HG03521 (cell line): ENCODE results near the gene DLG4.

Experiments used
- ATAC-seq: cut with Tn5 transposase; IDR thresholded peaks from one replicate; pipeline ENCODE4 v1.9.1; 2021; ENCODE audit warnings: mild to moderate bottlenecking, moderate library complexity; ENCODE audit not compliant: unreplicated experiment

The DLG4 gene

DNA sequence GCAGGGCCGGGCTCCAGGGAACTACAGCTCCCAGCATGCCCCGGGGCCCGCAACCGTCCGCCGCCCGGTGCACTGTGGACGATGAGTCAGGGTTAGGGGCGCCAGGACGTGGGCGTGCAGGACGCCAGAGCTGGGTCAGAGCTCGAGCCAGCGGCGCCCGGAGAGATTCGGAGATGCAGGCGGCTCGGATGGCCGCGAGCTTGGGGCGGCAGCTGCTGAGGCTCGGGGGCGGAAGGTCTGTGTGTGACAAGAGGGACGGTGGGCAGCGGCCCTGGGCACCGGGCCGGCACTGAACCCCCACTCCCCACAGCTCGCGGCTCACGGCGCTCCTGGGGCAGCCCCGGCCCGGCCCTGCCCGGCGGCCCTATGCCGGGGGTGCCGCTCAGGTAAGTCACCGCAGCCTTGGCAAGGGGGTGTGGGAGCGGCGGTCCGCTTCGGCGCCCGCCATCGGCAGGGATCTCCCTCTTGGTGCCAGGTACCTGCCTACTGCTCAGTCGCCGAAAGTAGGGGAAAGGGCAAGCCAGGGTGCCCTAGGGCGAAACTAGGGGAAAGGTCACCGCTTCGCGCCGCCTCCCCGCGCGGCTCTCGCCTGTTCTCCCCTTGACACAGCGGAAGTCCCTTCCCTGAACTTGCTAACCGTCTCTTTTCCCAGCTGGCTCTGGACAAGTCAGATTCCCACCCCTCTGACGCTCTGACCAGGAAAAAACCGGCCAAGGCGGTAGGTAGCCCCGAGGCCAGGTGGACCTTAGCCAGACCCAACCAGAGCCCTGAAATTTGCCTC, at the start of gene DLG4, which contains the start of gene ACADVL:
DLG4 (minus strand) TSS at position 25 of the 781 bp plus-strand sequence.
ACADVL (plus strand) TSS at position 127 of the 781 bp plus-strand sequence; CDS start at position 174, 47 bp downstream.
- no peak for ATAC-seq

DNA sequence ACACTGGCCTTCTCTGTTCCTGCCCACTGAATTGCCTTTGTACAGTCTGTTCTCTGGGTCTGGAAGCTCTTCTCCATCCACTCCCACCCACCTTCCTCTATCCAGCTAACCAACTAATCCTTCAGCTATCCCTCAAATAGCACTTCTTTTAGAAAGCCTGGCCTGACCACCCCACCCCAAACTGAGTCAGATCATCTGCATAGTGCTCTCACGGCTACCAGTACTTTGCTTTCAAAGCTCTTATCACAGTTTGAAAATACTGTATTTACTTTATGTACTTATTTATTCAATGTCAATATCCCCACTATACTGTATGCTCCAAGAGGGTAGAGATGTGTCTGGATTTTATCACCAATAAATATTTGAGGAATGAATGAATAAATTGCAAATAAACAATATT, 47.1 kb upstream of the DLG4 start:
- no peak for ATAC-seq

DNA sequence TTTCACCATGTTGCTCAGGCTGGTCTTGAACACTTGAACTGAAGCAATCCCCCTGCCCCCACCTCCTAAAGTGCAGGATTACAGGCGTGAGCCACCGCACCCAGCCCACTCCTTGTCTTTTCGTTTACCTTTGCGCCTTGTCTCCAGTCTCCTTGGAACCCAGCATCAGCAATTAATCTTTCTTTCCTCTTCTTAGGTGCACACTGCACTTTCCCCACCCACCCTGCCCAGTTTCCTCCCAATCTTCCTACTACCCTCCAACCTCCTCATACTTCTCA, 44.1 kb upstream of the DLG4 start:
- no peak for ATAC-seq

DNA sequence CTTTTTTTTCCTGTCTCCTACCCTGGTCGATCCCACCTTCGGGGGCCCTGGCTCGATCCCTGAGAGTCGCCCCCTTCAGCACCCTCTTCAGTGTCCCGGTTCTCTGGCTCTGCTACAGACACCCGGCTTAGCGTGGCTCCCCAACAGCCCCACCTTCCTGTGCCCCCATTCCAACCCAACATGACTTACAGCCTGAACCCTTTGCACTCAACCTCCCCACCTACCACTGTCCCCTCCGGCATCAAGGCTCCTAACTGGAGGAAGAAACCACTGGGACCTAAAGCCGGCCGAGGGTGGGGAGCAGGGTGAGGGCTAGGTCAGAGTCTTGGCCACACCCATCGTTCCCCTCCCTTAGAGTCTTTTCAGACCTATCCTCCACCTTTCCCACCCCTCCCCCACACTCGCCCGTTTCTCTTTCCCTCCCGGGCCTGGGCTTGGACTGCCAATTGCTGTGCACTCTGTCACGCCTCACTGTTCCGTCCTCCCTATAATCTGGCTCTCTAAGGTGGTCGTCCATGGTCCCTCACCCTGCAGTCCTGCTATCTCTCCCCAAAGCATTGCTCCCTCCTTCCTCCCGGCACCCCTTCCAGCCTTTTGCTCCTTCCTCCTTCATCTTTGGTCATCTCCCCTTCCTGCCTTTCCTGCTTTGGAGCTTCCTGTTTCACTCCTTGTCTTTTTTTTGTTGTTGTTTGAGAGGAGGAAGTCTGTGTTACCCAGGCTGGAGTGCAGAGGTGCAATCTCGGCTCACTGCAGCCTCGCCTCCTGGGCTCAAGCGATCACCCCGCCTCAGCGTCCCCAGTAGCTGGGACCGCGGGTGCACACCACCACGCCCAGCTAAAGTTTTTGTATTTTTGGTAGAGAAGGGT, 43.5 kb upstream of the DLG4 start:
- no peak for ATAC-seq

DNA sequence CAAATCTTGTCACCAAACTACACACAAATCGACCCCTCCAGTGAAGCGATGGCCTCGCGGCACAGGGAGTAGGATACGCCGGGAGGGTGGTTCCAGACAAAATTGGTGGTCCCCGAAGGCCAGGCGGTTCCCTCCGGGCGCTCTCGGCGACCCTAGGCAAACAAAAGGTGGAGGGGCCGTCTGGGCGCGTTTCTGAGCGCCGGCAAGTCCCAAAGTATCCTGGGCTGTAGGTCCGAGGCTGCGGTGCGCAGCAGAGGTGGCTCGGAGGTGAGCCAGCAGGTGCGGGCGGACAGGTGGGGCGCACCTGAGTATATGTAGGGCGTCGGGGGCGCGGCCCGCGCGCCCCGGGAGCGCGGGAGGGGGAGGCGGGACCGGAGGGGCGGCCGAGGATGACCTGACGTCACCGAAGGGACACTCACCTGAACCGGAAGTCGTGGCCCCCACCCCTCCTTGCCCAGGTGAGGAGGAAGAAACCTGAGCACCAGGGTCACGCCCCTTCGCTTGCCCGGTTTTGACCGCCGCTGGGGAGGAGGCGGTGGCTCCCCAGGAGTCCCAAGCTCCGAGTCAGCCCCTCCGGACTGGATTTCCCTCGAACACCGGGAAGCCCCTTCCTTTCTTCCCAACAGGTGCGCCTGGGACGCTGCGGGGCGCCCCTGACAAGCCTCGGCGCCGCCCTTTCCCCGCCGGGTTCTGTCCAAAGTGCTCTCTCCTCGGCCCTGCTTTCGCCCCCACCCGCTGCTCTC, 42.7 kb upstream of the DLG4 start, which contains the start of gene CLDN7:
CLDN7 (minus strand) TSS at position 287 of the 743 bp plus-strand sequence. CDS start 435 bp downstream, outside the sequence.
- ATAC-seq = no peak

DNA sequence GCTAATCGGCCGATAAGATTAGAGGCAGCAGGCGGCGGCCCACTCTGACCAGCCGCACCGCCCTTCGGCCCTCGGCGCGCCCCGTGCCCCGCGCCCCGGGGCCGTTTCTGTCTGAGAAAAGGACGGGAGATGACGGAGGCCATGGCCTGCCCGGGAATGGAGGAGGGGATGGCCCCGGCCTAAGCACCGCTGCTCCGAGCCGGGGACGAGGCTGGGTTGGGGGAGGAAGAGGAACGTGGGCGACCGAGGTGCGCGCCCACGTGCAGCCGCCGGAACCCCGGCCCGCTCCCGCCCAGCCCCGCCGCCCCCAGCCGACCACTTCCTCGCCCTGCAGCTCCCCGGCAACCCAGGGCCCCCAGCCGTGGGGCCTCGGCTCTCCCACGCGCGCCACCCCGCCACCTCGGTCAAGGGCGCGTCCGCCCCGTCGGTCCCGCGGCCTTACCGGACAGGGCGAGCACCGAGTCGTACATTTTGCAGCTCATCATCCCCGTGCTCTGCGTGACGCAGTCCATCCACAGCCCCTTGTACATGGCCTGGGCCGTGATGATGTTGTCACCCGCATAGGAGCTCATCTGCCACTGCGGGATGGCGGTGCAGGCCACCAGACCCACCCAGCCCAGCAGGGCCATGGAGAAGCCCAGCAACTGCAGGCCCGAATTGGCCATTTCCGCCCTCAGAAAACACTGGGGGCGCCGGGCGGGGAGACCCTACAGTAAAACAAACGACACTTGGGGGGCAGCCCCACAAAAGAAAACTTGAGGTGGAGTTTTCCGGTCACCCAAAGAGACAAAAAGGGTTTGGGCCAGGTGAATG, 41.9 kb upstream of the DLG4 start:
- ATAC-seq = no peak

DNA sequence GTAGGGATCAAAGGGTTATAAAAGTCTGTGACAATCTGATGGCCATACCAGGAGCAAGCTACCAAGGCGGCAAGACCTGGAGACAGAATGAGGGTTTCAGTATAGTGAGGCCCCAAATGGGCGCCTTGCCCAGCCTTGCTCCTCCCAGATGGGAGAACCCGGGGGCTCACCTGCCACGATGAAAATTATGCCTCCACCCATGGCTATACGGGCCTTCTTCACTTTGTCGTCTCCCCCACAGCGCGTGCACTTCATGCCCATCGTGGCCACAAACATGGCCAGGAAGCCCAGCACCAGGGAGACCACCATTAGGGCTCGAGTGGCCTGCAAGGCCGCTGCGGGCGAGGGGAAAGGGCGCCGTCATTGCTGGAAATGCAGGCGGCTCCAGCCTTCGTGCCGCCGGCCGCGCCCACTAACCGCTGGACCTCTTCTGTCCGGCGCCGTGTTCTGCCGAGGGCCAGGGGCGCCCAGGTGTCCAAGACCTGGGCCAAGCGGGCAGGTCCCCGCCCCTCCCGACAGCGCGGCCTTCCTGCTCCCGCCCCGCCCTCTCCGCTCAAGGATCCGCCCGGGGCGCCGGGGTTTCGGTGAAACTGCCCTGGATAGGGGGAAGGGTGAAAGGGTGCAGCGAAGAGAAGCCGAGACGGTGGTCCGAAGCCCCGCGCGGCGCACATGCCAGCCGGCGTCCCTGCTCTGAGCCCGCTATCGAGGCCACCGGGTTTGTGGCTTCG, 41.2 kb upstream of the DLG4 start:
- ATAC-seq = no peak

DNA sequence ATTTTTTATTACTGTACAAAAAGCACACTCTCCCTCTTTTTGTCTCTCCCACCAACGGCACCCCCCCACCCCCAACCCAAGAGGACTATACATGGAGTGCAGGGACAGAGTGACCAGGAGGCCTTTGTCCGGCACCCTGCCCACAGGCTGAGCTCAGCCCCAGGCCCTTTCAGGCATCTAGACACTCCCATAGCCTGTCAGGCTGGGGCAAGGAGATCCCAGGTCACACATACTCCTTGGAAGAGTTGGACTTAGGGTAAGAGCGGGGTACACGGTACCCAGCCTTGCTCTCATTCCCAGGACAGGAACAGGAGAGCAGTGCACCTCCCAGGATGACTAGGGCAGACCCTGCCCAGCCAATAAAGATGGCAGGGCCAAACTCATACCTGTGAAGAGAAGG, 40.5 kb upstream of the DLG4 start:
- ATAC-seq = no peak

DNA sequence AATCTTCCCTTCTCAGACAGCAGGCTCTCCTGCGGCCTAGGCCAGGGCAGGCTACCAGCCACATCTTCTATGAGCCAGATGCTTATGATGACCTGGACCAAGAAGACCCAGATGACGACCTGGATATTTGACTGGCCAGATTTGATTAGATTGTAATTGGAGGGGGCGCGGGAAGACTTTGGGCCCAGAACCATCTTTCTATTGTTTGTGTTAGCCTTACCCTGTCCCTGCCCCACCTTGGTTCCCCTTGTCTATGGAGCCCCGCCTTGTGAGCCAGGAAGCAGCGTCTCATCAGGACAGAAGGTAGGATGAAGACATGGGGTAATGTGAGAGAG, 39.9 kb upstream of the DLG4 start:
- no peak for ATAC-seq

DNA sequence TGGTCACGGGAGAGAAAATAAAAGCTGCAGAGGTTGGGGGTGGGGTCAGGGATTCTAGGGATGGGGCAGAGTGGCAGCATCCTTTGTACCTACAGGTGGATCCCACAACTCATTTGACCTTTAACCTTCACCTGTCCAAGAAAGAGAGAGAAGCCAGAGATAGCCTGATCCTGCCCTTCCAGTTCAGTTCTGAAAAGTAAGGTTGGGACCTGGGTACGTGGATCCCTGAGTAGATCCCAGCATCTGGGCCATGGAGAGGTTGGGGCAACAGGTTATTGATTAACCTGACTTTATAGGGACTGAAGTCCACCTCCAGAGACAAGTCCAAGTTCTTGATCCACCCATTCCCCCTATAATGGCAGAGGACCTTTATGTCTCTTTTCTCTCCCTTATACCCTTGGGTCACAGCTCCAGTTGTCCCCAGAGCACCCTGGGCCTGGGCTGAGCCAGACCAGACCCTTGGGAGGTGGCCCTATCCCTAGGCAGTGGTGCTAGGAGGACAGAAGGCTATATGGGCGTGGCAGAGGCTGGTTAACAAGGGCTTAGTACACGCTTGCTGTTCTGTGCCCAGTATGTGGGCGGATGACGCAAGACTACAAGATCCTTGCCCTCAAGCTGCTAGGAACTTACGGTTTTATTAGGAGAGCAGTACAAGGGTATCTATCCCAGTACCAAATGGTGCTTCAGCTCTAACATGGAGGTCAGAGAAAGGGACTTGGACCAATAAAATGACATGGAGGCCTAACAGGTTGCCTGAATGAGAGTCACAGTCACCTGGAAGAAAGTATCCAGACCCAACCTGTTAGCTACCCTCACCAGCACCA, 39.3 kb upstream of the DLG4 start:
- no peak for ATAC-seq

DNA sequence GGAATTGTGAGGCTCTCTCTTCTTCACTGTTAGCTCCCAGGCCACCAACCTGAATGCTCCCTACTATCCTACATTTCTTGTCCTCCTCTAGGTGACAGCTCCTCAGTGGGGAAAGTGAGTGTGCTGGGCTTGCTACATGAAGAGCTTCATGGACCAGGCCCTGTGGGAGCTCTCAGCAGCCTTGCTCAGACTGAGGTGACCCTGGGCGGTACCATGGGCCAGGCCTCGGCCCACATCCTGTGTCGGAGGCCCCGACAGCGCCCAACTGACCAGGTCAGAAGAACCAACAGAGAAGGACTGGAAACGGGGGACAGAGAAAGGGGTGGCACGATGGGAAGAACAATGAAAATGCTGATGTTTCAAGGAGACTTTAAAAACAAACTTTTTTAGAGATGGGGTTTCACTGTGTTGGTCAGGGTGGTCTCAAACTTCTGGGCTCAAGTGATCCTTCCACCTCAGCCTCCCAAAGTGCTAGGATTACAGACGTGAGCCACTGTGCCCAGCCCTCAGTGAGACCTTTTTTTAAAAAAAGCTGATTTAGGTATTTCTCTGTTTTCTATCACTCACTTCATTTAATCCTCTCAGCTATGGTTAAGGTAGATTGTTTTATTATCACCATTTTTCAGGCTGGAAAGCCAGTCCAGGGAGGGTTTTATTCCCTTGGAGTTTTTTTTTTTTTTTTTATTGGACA, 37.3 kb upstream of the DLG4 start:
- no peak for ATAC-seq

DNA sequence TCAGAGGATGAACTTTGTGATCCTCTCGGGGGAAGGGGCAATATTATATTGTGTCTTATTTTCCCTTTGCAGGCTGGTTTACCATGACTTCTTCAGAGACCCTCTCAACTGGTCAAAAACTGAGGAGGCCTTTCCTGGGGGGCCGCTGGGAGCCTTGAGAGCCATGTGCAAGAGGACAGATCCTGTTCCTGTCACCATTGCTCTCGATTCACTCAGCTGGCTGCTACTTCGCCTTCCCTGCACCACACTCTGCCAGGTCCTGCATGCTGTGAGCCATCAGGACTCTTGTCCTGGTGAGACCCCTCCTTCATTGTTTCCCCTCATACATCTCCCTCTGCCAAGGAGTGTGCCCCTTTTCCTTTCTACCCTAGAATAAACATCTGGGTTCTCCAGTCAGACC, 34.9 kb upstream of the DLG4 start:
- ATAC-seq = no peak

DNA sequence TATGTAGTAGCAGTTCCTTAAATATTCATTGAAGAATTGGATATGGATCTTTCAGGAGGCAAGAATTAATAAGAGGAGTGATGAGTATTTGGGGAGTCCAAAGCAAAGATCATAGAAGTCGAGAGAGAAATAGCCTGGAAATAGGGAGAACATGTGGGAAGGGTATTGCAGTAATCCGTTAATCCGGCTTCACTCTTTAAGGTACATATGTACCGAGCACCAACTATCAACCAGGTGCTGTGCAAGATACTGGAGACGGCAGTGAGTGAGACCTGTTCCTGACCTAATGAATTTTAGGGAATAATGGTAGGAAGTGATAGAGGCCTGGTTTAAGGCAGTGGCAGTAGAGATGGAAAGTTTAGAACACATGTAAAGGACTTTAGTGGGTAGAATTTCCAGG, 33.4 kb upstream of the DLG4 start:
- no peak for ATAC-seq

DNA sequence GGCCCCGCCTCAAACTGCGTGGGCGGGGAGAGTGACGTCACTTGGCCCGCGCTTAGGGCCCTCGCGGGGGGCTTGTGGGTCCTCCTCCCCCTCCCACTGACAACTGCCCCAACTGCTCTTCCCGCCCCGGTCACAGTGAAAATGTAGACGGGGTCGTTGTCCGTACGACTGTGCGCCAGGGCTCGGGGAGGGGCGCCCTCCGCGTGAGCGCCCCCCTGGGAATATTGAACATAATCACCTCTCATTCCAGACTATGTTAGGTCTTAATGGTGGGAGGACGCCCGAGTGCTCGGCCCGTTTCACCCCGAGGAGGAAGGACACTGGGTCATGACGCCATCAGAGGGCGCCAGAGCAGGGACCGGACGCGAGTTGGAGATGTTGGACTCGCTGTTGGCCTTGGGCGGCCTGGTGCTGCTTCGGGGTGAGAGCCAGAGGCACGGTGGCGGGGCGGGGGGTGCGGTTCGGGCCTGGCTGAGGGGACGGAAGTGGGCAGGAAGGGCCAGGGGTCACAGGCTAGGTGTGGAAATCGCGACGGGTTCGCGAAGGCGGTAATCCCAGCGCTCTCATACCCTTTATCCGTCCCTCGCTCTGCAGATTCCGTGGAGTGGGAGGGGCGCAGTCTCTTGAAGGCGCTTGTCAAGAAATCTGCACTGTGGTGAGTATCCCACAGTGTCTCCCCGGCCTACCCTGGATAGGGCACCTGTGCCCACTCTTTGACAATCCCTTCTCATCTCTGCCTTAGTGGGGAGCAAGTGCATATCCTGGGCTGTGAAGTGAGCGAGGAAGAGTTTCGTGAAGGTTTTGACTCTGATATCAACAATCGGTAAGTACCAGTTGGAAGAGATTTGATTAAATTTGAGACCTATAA, 32.8 kb upstream of the DLG4 start, which contains the start of gene ELP5:
ELP5 (plus strand) TSS at position 40 of the 868 bp plus-strand sequence; CDS start at position 376, 336 bp downstream.
- ATAC-seq = peak; percentile 38

DNA sequence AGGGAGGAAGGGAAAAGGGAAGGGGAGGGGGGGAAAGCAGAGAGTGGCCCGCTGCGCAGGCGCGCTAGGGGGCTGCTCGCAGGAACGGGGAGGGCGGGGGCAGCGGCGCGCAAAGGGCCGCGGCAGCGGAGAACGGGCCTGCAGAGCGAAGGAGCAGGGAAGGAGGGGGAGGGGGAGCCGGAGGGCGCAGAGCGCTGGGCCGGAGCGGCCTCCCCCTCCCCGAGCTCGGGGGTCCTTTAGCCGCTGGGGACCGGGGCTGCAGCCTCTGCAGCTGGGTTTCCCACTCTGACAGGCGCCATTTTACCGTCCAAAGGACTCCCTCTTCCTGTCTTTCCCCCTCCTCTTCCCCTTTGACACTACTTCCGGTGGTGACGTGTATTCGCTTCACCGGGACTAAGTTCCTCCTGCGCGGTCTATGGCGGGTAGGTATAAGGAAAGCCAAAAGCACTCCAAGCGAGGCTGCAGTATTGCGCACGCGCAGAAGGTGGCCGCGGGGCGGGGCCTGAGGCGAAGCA, 32.1 kb upstream of the DLG4 start, which contains the start of gene CTDNEP1:
CTDNEP1 (minus strand) TSS at position 74 of the 515 bp plus-strand sequence. CDS start 438 bp downstream, outside the sequence.
- peak; percentile 84 for ATAC-seq

DNA sequence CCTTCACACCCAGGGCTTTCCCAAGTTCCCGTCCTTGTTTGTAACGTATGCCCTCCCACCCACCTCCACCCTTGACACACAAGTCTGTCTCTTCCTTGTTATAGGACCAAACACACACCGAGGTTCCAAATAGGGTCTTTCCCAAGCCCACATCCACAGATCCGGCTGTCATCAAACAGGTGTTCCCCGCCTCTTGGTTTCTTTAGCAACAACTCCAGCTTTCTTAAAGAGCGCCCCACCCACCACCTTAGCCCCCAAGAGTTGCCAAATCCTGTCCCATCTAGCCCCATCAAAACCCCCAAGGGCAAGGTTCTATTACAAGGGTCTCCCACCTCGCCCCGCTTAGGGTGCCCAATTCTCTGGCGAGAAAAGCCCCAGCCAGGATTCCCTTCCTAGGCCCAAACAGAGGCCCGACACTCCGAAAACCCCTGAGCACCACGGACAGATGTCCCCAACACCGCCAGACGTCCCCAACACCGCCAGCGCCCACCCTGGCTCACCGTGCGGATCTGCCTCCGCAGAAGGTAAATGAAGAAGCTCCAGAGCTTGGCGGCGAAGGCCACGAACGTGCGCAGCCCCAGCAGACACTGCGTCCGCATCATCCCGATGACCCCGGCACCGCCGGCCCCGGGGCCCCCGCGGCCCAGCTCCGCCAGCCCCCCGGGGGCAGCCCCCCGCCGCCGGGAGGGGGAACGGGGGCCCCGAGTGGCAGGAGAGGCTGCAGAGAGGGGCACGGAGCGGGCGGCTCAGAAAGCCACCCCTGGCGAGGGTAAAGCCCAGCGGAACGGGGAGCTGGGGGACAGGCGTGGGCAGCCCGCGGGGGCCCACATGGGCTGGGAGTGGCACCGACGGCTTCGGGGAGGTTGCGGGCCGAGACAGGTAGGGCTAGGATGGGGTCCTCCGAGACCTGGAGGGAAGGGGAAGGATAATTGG, 31.3 kb upstream of the DLG4 start:
- ATAC-seq = peak; percentile 5
